HG02938 (cell line): Measurements from ENCODE around the gene TMCC1.
"Not testable (repeated sequence)": the region's sequence is repeated elsewhere in the genome, so short reads cannot be mapped to it uniquely, and the experiment has no call there.

Source experiments
- ATAC-seq: cut with Tn5 transposase; IDR thresholded peaks from one replicate; pipeline ENCODE4 v1.9.1; 2021; ENCODE audit warnings: mild to moderate bottlenecking, moderate library complexity; ENCODE audit not compliant: unreplicated experiment

The TMCC1 gene

GRCh38 chr3:129734449-129734848, 159.1 kb downstream of the TMCC1 start:
- no peak for ATAC-seq

- no peak for ATAC-seq
Observed at GRCh38 chr3:129732200-129732876, 161.2 kb downstream of the TMCC1 start.

- no peak for ATAC-seq
Observed at GRCh38 chr3:129727707-129728106, 165.8 kb downstream of the TMCC1 start.

- no peak for ATAC-seq
Observed at GRCh38 chr3:129723558-129724324, 169.8 kb downstream of the TMCC1 start.

- ATAC-seq: no peak
Observed at GRCh38 chr3:129722527-129722926, 171.0 kb downstream of the TMCC1 start.

GRCh38 chr3:129718201-129718600, 175.3 kb downstream of the TMCC1 start:
- ATAC-seq: no peak

GRCh38 chr3:129715854-129716253, 177.7 kb downstream of the TMCC1 start:
- no peak for ATAC-seq

- no peak for ATAC-seq
Observed at GRCh38 chr3:129708328-129708861, 185.1 kb downstream of the TMCC1 start.

- ATAC-seq: no peak
Observed at GRCh38 chr3:129705274-129705673, 188.2 kb downstream of the TMCC1 start.

GRCh38 chr3:129703913-129704312, 189.6 kb downstream of the TMCC1 start:
- no peak for ATAC-seq

- ATAC-seq: no peak
Observed at GRCh38 chr3:129702934-129703712, 190.4 kb downstream of the TMCC1 start.

- no peak for ATAC-seq
Observed at GRCh38 chr3:129701161-129701560, 192.3 kb downstream of the TMCC1 start.

GRCh38 chr3:129699612-129700011, 193.9 kb downstream of the TMCC1 start:
- no peak for ATAC-seq

- ATAC-seq: no peak
Observed at GRCh38 chr3:129699199-129699598, 194.3 kb downstream of the TMCC1 start.

GRCh38 chr3:129697229-129697969, 196.1 kb downstream of the TMCC1 start:
- ATAC-seq: no peak

GRCh38 chr3:129696430-129696829, 197.1 kb downstream of the TMCC1 start:
- not testable (repeated sequence) for ATAC-seq

GRCh38 chr3:129695230-129695629, 198.3 kb downstream of the TMCC1 start:
- ATAC-seq: no peak

GRCh38 chr3:129694228-129694627, 199.3 kb downstream of the TMCC1 start:
- no peak for ATAC-seq

GRCh38 chr3:129692743-129693142, 200.8 kb downstream of the TMCC1 start:
- ATAC-seq: no peak

GRCh38 chr3:129690963-129691362, 202.5 kb downstream of the TMCC1 start:
- ATAC-seq: no peak

- ATAC-seq: peak; percentile 91
Observed at GRCh38 chr3:129690406-129690805, 203.1 kb downstream of the TMCC1 start.
